Measurements from ENCODE around the gene SLK.

The SLK gene

DNA sequence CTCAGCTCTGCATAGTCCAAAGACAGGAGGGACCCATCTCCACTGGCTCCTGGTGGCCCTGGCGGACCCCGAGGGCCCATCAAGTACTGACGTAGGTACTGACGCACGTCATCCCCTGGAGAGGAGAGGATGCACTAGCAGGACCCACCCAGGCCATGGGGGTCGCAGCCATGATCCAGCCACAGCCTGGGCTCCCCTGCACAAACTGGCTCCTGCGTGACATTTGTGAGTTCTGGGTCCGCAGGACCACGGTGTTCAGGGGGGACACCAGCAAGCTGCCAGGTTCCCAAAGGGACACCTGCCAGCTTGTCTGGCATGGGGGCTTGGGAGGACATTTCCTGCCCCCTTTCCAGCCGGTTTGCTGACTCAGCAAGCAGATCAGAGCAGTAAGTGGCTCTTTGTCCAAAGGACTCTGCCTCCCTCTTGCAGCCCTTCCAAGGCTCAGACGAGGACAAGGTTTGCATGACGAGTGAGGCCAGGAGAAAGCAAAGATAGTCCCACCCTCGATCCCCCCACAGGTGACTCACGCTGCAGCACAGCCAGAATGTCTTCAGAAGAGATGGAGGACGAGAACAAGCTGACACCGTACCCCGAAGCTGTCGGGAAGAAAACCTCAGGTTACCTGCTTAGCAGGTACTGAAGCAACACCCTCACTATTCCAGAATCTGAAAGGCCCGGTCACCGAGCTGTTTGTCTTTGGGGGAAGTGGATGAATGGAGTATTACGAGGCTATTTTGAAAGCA, 69.7 kb downstream of the SLK start:
- DNase-seq, result no peak
- TF ChIP-seq GATA1 (IDR thresholded peaks at IDR 0.05; ENCODE audit: low read depth, low read length) (no peak), POLR2A (IDR thresholded peaks at IDR 0.05; ENCODE audit: low read length) (no peak)

DNA sequence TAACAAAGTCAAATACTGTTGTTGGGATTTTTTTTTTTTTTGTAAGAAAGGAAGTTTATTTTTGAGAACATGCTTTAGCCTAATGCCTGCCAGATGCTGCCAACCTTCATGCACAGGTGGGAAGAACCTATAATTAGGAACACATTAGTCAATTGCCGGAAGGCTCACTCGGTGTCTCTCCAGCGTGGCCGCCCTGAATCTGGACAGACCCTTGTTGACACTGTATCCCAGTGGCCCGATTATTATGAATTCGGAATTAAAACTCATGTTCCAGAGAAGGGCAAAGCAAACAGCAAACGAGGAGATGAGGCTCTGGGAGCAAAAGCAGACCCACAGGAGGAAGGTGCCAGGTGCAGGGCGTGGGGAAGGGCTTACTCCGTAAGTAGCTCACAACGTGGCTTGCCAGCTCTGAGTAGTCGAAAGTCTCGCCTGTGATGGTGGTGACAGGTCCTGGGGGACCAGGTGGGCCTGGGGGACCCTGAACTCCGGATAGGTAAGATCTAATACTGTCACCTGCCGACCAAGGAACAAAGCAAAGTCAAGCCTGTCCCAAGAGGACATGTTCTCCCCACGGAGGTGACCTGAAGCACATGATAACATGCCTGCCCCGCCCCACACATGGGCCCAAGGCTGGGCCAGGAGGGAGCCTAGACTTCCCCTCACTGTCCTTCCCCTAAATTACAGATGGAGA, 70.5 kb downstream of the SLK start:
- no peak for DNase-seq
- TF ChIP-seq GATA1 (IDR thresholded peaks at IDR 0.05; ENCODE audit: low read depth, low read length), result no peak
- TF ChIP-seq POLR2A (IDR thresholded peaks at IDR 0.05; ENCODE audit: low read length), result no peak

DNA sequence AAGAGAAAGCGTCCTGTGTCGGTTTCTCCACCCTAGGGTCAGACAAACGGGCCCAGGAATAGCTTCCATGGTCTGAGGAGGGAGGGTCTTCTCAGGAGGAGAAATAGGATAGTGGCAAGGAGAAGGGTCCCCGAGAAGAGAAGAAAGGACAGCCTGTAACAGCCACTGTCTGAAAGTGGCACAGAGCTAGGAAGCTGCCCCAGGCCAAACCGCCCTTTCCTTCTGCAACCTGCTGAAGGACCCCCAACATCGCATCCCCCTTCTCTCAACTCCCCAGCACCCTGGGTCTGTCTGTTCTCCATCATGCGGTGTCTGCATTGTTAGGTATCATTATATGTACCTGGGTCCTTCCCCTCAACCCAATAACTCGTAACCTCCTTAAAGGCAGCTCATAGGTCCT, 71.6 kb downstream of the SLK start:
- DNase-seq, result no peak
- TF ChIP-seq POLR2A (IDR thresholded peaks at IDR 0.05; ENCODE audit: low read length), result no peak
- TF ChIP-seq GATA1 (IDR thresholded peaks at IDR 0.05; ENCODE audit: low read depth, low read length), result no peak

DNA sequence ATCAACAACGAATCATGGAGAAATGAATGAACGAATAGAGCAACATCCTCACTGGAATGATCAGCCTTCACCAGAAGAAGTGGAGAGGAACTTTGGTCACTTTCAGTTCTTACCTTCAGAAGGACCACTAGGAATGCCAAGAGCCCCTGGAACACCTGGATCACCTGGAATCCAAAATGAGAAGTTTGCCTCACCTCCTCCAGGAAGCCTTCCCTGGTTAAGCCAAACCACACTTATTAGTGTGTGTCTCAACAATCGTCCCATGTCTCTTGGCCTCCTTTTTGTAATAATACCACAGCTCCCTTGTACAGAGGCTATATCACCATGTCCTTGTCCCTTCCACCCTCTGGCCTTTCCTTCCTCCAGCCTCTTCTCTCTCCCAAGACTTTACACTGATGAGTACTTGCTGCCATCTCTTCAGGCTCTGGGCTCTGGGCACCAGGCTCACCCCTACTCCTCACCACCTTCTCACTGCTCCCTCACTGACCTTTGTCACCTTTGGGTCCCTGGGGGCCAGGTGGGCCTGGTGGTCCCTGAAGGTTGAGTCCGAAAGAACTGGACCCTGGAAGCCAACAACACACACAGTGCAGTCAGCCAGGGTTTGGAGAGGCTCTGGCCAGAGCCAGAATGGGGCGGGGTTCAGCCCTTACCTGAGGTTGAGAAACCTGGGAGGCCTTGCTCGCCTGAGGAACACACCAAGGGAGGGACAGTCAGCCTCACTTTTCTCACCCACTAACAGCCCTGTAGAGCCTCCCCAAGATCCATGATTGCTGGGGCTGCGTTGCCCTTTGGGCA, 72.2 kb downstream of the SLK start:
- DNase-seq, result no peak
- no peak for TF ChIP-seq GATA1 (IDR thresholded peaks at IDR 0.05; ENCODE audit: low read depth, low read length)
- TF ChIP-seq POLR2A (IDR thresholded peaks at IDR 0.05; ENCODE audit: low read length), result no peak

DNA sequence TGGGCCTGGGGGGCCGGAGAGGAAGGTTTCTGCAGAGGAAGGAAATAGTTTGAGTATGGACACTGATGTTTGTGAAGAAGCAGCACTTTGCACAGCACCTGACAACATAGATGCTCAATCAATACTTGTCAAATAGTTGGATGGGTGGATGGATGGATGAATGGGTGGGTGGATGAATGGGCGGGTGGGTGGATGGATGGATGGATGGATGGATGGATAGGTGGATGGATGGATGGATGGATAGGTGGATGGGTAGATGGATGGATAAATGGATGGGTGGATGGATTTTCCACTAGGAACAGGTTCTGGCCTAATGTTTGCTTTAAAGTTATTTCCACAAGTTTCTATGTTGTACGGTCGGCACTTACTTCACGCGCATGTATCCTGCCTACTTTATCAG, 73.4 kb downstream of the SLK start:
- TF ChIP-seq GATA1 (IDR thresholded peaks at IDR 0.05; ENCODE audit: low read depth, low read length), result no peak
- no peak for TF ChIP-seq POLR2A (IDR thresholded peaks at IDR 0.05; ENCODE audit: low read length)
- DNase-seq, result no peak

DNA sequence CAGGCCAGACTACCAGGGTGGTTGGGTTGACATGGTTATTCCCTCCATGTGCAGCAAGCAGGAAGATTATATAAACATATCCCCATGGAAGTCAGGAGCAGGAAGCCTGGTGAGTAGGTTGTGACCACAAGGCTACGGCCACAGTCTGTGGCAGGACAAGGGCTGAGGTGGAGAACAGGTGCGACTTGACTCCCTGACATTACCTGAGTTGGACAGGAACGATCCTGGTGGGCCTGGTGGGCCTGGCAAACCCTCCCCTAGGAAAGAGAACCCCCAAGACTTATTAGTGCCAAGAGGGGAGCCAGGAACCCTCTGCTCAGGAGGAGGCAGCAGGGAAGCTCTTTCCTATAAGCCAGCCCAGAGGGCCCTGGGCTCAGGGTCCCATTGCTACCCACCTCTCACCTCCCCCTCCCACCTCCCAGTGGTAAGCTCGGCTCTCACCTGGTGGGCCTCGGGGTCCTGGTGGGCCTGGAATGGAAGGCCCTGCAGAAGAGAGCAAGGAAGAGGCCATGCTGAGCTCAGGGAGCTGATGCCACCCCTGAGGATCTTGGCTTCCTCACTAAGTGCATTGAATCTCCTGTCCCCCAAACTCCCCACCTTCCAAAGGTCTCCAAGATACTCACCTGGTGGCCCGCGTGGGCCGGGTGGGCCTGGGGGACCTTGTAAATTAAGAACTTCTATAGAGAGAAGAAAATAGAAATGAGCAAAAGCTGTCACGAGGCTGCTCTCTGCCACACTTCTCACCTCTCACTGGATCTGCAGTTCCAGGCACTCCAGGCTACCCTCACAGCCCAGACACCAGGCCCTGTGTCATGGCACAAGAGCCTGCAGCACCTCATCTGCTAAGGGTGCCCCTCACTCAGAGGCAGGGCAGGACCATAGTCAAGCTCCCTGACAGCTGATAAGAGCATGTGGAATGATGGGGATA, 74.2 kb downstream of the SLK start:
- TF ChIP-seq GATA1 (IDR thresholded peaks at IDR 0.05; ENCODE audit: low read depth, low read length), result no peak
- no peak for TF ChIP-seq POLR2A (IDR thresholded peaks at IDR 0.05; ENCODE audit: low read length)
- no peak for DNase-seq

DNA sequence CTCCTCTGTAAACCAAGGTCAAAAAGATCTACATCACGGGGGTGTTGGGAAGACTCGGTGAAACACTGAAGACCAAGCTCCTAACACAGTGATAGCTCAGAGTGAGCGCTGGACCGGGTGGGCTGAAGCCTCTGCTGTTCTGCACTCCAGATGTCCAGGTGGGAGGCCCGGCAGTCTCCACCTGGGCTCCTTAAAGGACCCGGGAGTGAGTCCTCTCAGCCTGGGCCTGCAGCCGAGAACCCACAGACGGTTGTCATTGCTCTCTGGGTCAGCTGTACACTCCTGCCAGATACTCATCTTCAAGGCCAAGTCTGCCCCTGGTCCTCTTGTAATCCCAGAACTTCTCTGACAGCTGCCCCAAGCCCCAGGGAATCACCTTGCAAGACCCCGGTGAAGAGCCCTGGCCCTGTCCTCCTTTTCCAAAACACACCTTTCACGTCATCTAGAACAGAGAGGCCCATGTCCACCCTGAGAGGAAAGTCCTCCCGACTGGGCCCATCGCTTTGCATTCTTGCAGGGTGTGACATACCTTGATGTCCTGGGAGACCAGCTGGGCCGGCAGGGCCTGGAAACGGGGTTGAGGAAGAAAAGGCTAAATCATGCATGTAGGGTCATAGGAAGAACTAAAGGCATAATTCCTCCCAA, 75.1 kb downstream of the SLK start:
- TF ChIP-seq POLR2A (IDR thresholded peaks at IDR 0.05; ENCODE audit: low read length) (no peak), GATA1 (IDR thresholded peaks at IDR 0.05; ENCODE audit: low read depth, low read length) (no peak)

DNA sequence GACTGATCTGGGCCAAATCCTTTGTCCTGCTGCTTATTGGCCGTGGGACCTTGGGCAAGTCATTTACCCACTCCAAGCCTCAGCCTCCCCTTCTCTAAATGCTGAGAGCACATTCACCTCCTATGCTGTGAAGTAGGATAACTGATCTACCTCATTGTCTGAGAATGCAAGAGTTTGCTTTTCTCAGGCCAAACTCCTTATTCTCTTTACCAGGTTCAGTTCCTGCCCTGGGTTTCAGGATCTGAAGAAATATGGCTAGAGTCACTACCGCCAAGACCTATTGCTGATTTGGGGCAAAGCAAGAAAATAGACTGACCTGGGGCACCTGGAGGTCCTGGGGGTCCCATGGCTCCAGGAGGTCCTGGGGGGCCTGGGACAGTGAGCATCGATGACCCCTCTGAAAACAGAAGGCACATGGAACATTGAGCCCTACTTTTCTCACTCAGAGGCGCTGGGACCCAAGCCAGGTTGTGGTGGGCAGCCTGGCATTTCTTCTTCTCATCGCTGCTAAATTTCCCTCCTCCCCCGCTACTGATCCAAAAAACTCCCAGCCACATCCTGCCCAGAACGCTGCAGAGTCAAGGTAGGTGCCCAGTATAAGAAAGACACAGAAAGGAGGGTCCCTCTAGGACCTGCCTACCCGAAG, 76.4 kb downstream of the SLK start:
- DNase-seq, result no peak

More for the DNA sequence above, 75.1 kb downstream of the SLK start:
- no peak for DNase-seq

DNA sequence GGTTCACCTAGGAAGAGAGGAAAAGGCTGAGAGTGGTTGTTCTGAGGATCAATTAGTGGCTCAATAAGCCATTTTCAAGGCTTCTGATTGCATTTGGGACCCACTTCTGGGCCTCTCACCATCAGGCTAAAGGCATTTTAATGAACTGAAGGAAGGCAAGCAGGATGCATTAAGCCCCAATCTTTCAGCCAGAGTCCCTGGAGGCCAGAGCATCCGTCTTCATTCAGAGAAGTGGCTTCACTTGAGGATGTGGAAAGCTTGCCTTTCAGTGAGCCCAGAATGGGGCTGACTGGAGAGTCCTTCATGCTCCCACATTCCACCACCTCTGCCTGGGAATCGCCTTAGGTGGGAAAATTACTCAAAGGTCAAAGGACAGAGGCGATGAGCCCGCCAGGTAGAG, 76.9 kb downstream of the SLK start:
- TF ChIP-seq POLR2A (IDR thresholded peaks at IDR 0.05; ENCODE audit: low read length), result no peak
- no peak for TF ChIP-seq GATA1 (IDR thresholded peaks at IDR 0.05; ENCODE audit: low read depth, low read length)
- no peak for DNase-seq

More for the DNA sequence above, 76.4 kb downstream of the SLK start:
- TF ChIP-seq GATA1 (IDR thresholded peaks at IDR 0.05; ENCODE audit: low read depth, low read length) (no peak), POLR2A (IDR thresholded peaks at IDR 0.05; ENCODE audit: low read length) (no peak)

DNA sequence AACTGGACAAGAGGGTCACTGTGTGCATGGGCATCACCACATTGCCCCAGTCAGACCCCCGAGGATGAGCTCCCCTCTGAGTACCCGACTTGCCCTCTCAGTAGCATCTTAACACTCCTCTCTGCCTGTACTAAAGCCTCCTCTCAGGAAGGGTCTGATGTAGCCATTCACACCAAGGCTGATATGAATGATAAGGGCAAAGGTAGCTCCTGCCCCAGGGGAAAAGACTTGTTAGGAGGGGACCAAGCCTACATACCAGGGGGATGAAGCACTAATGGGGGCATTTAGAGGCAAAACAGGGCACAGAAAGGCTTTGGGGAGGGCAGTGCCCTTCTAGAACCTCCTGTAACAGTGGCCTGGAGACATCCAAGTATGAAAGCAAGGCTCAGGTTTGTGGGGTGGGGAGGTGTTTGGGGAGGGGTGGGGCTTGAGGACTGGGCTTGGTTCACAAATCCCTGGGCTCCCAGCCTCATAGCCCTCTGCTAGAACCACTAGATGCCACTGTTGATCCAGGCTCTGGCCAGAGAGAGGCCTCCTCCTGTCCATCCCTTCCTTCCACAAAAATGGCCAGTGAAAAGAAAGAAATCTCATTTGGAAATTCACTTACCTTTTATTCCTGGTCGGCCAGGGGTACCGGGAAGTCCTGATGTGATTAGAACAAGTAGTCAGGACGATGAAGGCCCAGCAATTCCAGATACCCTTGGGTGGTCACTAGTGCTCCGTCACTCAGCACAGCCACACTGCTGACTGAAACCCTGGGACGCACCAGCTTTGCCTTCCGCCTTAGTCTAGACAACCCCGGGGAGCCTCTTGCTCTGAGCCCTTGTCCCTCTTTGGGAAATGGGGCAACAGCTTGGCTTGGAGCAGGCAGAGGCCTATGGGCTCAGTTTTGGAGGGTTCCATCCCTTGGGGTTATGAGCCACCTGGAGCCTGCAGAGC, 78.5 kb downstream of the SLK start:
- TF ChIP-seq POLR2A (IDR thresholded peaks at IDR 0.05; ENCODE audit: low read length), result no peak
- DNase-seq, result peak; percentile 12 to 16

DNA sequence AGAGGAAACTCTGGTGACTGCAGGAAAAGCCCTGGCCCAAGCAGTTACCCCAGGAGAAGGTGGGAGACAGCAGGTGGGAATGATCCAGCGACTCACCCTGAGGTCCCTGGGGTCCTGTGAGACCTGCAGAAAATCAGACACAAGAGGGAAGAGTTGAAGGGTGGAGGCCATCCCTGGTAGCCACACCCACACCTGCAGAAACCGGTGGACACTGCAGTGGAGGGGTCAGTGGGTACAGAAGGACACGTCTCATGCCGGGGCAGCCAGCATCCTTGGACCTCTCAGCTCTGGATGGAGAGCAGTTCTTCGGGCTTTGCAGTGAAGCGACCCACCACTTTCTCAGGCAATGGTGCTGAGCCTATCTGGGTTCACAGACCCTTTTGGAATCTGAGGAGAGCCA, 79.7 kb downstream of the SLK start:
- DNase-seq, result no peak
- TF ChIP-seq POLR2A (IDR thresholded peaks at IDR 0.05; ENCODE audit: low read length), result no peak
- TF ChIP-seq GATA1 (IDR thresholded peaks at IDR 0.05; ENCODE audit: low read depth, low read length), result no peak
